Testis (tissue), 2 donors: ENCODE measurements around the gene SBNO2.

ENCODE experiments used
- POLR2A ChIP-seq: fragments of 450-650 bp; IDR thresholded peaks from one replicate; pipeline ENCODE4 v1.6.1; 2017; ENCODE audit warnings: antibody characterized with exemption, mild to moderate bottlenecking, moderate library complexity
- TF ChIP-seq, protein P1 (sequence below), 3 experiments: fragments of 450-650 bp in 2 of 3; fragments of 200-600 bp in 1 of 3; sonication (generic) in 1 of 3; IDR thresholded peaks; one replicate each; pipeline ENCODE4 v1.5.1; 2016 to 2019; ENCODE audit warnings: antibody characterized with exemption in 3 of 3, mild to moderate bottlenecking in 2 of 3, moderate library complexity in 1 of 3

DNA sequence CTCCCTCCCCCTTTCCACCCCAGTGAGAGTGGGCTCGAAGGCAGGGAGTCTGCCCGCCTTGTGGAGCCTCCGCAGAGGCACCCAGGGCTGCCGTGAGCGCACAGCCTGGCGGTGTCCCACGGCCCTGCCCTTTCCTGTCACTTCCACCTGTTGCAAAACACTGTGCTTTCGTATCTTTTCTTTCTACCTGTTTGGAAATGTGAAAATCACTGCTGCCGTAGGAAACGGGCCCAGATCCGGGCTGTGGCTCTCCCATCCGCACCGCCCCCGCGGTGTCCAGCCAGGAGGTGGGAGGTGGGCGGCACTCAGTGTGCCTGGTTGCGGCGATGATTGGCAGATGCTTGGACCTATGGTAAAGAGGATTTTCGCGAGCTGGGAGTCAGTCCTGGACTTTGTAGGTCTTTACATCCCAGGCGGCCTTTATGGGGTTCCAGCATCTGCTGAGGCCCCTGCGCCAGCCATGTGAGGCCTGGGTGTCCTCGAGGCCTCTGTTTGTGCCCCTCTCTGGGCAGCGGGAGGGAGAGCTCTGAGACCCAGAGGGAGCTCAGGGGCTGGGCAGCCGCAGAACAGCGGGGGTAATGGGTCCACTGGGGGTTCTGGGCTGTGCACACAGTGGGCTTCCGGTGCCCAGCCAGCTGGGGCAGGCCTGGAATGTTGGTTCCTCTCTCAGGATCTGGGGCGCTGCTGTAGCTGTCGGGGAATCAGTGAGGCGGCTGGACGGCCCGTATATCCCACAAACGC is 37.6 kb upstream of the SBNO2 start:
- TF ChIP-seq POLR2A: no peak
- TF ChIP-seq, protein P1, sequence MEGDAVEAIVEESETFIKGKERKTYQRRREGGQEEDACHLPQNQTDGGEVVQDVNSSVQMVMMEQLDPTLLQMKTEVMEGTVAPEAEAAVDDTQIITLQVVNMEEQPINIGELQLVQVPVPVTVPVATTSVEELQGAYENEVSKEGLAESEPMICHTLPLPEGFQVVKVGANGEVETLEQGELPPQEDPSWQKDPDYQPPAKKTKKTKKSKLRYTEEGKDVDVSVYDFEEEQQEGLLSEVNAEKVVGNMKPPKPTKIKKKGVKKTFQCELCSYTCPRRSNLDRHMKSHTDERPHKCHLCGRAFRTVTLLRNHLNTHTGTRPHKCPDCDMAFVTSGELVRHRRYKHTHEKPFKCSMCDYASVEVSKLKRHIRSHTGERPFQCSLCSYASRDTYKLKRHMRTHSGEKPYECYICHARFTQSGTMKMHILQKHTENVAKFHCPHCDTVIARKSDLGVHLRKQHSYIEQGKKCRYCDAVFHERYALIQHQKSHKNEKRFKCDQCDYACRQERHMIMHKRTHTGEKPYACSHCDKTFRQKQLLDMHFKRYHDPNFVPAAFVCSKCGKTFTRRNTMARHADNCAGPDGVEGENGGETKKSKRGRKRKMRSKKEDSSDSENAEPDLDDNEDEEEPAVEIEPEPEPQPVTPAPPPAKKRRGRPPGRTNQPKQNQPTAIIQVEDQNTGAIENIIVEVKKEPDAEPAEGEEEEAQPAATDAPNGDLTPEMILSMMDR (IDR thresholded peaks at IDR 0.05): no peak
